ENCODE results near the gene CNTNAP2.
"Not testable (repeated sequence)": the region's sequence is repeated elsewhere in the genome, so short reads cannot be mapped to it uniquely, and the experiment has no call there.

CNTNAP2 gene

DNA sequence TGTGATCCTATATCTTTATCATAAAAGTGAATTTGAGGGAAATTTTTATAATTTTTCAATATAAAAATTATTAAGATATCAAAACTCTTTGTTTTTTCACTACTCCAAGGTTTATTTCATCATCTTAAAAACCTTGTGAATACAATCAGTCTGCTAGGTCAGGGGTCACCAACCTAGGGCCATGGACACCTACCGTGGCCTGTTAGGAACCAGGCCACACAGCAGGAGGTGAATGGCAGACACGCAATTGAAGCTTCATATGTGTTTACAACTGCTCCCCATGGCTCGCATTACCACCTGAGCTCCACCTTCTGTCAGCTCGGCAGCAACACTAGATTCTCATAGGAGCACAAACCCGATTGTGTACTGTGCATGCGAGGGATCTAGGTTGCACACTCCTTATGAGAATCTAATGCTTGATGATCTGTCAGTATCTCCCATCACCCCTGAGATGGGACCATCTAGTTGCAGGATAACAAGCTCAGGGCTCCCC, 2202.8 kb downstream of the CNTNAP2 start:
- DNase-seq (ENCODE audit: low spot score) = no peak

DNA sequence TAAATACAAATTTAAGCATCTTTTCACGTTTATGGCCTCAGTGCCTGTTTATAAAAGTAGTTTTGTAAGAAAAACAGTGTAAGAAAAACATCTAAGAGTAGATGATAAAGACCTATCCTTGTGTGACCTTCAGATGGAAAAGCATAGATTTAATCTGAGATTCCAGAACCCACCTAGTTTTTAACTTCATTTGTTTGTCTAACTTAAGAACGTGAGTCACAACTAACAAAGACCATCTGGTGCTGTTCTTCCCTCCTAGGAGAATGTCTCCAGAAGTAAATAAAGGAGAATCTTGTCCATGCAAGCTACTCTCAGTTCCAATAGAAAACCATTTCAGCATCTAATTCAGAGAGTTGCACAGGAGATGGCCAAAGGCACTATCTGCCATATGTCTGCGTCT, 2208.6 kb downstream of the CNTNAP2 start:
- no peak for DNase-seq (ENCODE audit: low spot score)

DNA sequence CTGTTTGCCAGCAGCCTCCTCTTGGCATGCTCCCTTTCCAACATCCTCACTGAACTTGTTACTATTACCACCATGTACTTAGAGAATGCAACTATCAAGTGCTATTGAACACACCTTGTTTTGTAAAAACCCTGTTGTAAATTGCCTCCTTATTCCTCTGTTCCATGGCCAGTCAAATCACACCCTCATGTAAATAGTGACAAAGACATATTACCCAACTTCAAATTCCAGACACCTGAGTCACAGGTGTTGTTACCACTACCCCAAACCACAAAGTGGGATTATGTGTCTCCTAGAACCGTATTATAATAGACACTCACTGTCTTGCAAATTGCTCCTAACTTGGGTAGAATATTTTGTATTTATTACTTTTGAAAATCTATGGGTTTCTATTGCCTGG, 2210.8 kb downstream of the CNTNAP2 start:
- DNase-seq (ENCODE audit: low spot score) = no peak

DNA sequence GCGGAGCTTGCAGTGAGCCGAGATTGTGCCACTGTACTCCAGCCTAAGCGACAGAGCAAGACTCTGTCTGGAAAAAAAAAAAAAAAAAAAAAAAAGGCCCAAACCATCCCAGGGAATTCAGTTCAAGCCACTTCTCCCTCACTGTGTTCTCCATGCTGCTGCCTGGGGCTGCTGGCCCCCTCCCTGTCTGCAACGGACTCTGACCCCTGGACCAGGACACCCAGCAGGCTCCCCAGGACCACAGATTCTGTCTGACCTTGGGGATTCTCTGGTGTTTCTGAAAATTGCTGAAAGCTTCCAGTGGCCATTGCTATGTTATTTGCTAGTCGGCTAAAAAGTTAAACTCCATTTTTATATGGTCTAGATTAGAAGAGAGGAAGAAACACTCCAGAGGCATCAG, 2212.3 kb downstream of the CNTNAP2 start:
- DNase-seq (ENCODE audit: low spot score) = no peak

DNA sequence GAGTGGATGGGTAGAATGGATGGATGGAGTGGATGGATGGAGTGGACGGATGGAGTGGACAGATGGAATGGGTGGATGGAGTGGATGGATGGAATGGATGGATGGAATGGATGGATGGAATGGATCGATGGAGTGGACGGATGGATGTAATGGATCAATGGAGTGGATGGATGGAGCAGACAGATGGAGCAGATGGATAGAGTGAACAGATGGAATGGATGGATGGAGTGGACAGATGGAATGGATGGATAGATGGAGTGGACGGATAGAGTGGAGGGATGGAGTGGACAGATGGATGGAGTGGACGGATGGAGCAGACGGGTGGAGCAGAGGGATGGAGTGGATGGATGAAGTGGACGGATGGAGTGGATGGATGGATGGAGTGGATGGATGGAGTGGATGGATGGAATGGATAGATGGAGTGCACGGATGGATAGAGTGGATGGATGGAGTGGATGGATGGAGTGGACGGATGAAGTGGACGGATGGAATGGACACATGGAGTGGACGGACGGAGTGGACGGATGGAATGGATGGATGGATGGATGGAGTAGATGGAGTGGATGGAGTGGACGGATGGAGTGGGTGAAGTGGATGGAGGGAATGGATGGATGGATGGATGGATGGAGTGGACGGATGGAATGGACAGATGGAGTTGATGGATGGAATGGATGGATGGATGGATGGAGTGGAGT, 2213.7 kb downstream of the CNTNAP2 start:
- no peak for DNase-seq (ENCODE audit: low spot score)

DNA sequence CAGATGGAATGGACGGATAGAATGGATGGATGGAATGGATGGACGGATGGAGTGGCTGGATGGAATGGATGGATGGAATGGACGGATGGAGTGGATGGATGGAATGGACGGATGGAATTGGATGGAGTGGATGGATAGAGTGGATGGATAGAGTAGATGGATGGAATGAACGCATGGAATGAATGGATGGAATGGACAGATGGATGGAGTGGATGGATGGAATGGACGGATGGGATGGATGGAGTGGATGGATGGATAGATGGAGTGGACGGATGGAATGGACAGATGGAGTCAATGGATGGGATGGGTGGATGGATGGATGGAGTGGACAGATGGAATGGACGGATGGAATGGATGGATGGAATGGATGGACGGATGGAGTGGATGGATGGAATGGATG, 2214.2 kb downstream of the CNTNAP2 start:
- no peak for DNase-seq (ENCODE audit: low spot score)

DNA sequence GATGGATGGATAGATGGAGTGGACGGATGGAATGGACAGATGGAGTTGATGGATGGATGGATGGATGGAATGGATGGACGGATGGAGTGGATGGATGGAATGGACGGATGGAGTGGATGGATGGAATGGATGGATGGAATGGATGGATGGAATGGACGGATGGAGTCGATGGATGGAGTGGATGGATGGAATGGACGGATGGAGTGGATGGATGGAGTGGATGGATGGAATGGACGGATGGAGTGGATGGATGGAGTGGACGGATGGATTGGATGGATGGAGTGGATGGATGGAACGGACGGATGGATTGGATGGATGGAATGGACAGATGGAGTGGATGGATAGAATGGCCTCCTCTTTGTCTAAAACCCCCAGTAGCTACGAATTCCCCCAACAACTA, 2214.9 kb downstream of the CNTNAP2 start:
- not testable (repeated sequence) for DNase-seq (ENCODE audit: low spot score)

DNA sequence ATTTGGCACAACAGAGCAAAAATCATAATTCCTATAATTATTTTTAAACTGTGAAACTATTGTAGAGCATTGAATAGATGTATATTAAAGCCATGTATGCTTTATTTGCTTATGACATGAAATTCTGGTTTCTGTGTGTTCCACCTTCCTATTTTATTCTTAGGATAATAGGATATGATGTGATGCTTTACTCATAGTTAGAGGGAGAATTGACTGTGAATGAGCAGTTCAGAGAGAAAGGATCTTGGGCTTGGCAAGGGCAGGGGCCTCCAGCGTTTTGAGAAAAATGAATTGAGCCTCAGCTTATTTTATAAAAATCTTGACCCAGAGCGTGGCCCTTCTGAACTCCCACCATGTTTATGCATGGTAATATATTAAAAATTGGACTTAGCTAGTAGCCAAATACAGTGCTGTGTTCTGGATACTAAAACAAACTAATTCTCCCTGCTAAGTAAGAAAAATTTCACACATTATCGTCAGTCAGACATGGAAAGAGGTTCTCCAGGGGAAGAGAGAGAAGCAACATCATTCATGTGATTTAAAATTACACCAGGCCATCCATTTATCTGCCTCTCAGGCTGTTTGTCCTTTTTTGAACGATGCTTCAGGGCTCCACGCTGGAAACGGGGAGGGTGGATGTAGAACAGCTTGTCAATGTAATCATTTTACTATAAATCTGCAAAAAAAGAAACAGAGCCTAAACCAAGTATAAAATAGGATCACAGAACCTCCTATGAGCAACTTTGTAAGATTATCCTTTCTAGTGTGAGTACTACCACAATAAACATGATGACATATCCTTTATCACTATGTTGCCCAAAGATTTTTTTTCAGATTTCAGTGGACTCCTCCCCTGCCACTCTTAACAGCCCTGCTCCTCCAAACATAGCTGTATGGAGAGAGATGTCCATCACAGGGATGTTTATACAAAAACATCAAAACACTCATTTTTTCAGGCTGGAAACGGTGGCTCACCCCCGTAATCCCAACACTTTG, 2215.9 kb downstream of the CNTNAP2 start:
- DNase-seq (ENCODE audit: low spot score) = no peak

DNA sequence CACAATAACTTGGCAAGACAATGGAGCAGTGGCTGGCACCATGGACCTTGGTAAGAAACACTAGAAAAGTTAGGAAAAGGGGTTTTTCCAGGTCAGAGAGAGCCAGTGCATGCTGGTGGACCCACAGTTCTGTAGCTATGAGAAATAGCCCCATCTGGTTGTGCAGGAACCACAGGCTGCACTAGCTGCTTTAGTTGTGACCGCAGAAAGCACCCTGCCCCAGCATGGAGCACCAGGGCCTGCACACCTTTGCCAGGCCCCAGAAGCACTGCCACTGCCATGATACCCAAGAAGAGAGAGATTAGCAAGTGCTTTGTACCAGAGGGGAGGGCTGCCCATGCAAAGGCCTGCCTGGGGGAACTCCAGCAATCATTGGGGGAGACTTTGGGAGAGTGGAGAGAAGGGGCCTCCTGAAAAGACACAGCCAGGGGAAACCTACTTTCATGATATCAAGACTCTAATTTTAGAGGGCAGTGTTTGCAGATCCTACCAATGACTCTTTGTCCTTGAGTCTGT, 2217.9 kb downstream of the CNTNAP2 start:
- DNase-seq (ENCODE audit: low spot score) = peak; percentile 50

DNA sequence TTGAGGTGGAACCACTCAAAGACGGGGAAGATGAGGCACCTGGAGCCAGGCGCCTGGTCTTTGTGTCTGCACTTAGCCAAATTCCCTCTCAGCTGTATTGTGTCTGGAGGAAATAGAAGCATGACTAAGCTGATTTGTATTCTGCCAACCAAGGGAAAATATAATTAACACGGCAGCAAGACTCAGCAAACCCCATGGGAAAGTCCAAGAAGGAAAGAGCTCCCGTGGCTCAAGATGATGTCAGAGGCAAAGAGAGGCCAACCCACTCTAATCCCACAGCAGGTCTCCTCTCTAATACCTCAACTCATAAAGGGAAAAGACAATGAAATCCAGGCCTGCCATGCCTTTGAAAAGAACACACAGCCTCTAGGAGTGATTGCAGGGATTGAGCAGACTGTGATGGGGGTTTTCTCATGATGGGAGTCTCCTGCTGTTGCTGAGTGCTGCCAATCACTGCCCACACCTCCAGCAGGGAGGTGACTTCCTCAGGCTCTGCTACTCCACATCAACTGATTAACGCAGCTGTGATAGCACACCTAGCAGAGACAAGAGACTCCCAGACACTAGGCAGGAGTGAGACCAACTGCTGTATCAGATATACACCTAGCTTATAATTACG, 2218.5 kb downstream of the CNTNAP2 start:
- peak; percentile 77 for DNase-seq (ENCODE audit: low spot score)

DNA sequence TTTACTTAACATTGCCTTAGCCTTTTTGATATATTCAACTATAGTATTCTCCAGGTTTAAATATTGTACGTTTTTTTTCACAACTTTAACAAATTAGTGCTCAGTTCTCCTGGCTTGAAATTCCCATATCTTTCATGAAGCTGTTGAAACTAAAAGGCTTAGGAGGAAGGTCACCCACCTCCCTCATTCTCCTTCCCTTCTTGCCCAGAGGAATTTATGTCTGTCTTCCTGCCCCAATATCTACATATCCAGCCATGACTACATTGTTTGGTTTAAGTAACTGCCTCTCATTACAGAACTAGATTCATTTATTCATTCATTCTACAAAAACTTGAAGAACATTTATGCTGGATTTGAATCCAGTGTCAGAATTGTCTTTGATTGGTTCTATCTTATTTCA, 2219.2 kb downstream of the CNTNAP2 start:
- DNase-seq (ENCODE audit: low spot score) = no peak

DNA sequence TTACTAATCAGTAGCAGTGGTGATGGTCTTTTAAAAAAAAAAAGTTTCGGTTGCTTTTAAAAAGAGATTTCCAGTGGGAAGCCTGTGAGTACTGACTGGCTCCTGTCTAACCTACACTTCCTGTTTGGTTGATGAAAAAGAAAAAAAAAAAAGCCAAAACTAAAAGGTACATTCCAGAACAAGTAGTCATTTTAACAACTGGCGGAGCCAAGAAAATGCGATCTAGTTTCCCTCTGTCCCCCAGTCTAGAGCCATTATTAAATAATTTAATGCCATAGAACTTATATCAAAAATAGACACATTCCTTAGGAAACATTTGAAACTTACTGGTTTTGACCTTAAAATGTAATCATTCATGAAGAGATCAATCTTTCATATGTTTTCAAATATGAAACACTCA, 2219.8 kb downstream of the CNTNAP2 start:
- DNase-seq (ENCODE audit: low spot score) = no peak

DNA sequence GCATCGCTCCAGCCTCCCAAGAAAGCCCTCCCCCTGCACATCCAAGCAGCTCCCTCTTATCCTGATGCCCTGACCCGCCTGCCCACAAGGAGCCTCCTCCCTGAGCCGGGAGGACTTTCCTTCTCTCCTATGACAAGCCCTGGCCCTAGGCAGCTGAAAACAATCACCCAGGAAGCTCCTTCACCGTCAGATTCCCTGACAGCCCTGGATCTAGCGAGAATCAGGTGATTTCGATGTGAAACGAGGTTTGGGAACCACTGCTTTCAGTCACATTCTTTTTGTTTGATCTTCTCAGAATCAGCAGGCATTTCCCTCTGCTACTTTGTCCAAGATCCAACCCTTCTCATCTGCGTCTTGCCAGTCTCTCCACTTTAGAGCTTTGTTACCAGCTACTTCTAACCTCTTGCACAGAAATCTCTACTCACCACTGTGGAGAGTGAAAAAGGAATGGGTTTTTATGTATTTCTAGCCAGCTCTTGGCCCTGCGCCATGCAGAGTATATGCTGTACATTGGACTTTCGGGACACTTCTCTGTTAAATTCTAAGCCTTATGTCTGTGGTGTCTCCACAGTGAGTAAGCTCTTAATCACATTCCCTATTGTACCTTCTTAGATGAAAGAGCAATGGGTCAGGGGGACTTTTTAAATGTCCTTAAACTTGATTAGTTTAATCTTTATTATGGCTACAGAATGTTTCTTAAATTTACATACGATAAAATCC, 2220.8 kb downstream of the CNTNAP2 start:
- DNase-seq (ENCODE audit: low spot score) = no peak

DNA sequence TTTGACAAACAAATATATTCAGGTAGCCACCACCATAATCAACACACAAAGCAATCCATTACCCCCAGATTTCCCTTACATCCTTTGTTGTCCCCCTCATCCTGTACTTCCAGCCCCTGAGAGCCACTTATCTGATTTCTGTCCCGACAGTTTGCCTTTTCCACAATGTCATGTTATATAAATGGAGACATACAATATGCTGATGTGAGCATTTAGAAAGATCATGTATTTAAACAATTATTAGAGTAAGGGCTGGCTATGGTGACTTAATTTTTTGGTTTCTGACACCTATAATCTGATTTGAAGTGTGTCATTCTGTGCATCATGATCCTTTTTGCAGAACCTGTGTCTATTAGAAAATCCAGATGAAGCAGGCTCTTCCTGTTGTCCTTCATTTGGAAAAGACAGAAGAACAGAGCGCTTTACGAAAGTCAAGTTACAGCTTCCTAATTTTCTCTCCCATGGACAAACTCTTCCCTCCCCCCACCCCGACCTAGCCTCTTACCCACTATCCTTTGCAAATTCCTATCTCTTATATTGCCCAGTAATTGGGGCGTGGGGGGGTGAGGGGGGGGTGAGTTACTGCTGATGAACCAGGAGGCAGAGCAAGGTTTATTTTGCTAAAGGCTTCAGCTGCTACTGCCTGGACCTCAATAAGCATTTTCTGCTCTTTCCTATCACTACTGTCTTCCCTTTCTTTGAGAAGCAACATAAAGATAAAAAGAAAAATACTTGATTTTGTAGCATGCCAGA, 2221.6 kb downstream of the CNTNAP2 start:
- DNase-seq (ENCODE audit: low spot score) = no peak

DNA sequence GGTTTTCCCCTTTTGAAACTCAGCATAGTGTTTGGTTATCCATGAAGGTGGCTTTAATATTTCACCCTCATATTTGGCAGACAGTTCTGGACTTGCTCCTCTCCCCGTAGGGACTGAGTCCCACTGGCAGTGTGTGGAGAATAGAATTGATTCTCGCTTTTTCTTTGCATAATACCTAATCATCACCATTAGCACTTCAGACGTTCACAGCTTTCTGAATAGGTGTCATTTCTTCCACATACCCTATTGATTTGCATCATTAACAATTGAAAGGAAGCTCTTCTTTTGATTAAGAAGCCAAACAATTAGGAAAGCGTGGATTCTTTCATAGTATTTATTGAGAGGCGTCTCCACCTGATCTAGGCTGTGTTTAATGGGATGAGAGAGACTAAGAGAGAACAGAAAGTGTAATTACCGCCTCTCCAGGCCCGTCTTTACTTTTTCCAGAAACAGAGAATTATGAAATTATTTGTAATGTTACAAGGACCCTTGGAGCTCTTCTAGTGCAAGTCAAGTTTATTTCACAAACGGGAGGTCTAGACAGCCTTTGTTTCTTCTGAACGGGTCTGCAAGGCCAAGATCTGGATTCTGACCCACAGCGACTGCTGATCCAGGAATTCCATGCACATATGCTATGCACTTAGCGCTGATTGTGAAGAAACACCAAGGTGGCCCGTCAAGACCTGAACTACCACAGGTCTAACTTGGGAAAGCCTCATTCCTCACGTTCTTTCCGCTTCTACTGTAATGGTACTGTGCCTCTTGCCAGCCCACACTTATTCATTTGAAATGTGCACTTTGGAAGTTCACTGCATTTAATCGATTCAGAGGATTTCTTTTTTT, 2224.1 kb downstream of the CNTNAP2 start:
- no peak for DNase-seq (ENCODE audit: low spot score)

DNA sequence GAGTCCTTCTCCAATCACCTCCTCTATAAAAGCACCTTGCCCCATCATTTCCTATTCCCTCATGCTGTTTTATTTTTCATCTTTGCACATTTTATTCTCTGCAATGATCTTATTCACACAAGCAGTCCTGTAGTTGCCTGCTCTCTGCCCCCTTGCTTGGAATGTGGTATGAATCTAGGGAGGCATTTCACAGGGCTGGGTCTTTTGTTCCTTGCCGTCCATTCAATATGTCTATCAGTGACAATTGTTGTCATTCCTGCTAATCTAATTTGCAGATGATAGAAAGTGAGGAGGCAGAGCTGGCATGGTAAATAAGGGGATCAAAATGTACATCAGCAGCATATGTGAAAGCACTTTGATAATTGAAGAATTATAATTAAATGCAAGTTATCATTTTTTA, 2227.8 kb downstream of the CNTNAP2 start:
- no peak for DNase-seq (ENCODE audit: low spot score)

DNA sequence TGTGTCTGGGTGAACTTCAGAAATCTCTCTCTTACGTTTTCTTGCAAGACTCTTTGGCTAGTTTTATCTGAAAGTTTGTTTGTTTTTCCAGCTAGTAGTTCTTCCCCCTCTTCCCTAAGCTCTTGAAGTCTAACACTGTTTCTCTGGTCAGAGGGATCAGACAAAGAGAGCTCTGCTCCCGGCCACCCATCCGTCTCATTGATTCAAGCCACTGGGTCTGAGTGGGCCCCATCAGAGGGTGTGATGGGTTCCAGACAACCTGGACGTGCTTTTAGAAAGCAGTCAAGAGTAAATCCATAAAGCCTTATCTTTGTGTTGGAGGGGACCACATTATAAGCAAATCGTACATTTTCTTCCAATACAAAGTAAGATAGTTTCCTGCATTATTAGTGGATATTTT, 2231.4 kb downstream of the CNTNAP2 start:
- no peak for DNase-seq (ENCODE audit: low spot score)

DNA sequence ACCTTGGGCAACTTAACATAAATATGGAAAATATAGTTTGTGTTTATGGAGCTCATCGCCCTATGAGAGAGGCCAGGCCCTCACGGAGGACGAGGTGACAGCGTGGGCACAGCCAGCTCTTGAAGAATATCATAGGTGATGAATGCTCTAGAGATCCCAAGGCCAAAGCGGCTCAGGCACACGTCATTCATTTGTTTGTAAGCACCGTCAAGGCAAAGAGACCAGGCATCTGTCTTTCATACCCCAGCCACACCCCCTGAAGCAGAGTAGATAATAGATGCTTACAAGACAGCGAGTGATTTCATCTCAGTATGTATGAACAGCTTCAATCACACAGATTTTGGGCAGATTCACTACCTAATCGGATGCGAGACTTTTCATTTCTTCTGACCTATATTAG, 2231.9 kb downstream of the CNTNAP2 start:
- no peak for DNase-seq (ENCODE audit: low spot score)

DNA sequence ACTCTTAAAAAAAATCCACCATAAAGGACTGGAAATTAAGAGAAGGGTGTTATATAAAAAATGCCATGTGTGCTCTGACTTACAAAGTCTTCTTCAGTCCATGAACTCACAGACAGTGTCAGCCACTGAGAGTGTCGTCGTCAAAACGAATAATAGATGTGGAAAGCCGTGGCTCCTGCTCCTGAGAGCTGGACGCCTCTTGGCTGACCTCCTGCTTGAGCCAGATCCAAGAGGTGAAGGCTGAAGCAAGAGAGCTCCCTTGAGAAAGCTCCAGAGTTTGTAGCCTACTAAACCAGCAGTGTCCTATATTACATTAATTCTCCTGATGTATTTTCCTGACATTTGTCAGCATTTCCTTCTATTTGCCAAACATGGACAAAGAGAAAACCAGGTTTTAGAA, 2239.7 kb downstream of the CNTNAP2 start:
- no peak for DNase-seq (ENCODE audit: low spot score)

DNA sequence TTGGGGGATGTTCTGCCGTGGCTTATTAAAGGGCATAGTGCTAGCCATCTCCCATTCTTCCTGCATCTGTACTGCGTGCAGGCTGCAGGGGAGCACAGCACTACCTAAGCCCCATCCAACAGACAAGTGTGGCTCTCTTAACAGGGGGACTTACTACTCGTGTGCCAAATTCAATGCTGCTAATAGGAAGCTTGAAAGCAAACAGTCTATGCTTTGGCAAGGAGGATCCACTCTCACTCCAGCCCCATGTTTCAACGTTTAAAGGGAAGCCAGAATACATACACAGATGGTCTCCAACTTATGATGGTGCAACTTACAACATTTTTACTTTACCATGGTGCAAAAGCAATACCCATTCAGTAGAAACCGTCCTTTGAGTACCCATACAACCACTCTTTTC, 2245.9 kb downstream of the CNTNAP2 start:
- DNase-seq (ENCODE audit: low spot score) = no peak
